ENCODE results near the gene SLC10A3.

Gene SLC10A3

DNA sequence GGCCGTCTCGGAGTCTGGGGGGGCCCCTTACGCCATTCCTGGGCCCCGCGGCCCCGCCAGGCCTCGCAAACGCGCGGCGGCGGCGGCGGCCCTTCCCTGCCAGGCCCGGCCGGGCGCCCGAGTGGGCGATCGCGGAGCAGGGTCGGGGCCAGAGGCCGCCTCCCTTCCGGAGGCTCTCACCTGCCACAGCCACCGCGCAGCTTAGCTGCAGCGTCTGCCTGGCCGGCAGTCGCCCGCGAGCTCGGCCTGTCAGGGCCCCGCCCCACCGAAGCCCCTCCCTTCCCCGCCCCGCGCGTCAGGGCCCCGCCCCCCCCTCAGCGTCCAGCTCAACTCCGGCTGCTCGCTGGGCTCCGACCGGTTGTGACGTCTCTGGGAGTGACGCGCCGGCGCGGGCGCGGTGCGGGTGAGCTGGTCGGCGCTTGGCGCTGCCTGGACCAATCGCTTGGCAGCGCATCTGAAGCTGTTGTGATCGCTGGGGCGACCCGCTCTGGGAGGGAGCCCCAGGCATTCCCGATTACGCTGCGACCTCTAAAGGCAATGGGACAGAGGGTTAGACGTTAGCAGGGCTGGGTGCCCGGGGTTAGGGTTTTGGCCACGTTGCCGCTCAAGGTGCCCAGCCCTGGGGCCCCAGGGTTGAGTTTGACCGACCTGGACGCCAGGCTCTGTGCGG lies at the start of gene SLC10A3:
TSS of gene SLC10A3 (minus strand) at position 216 of the 670 bp plus-strand sequence. CDS start 1,689 bp downstream, outside the sequence.
- TF ChIP-seq, protein P1, sequence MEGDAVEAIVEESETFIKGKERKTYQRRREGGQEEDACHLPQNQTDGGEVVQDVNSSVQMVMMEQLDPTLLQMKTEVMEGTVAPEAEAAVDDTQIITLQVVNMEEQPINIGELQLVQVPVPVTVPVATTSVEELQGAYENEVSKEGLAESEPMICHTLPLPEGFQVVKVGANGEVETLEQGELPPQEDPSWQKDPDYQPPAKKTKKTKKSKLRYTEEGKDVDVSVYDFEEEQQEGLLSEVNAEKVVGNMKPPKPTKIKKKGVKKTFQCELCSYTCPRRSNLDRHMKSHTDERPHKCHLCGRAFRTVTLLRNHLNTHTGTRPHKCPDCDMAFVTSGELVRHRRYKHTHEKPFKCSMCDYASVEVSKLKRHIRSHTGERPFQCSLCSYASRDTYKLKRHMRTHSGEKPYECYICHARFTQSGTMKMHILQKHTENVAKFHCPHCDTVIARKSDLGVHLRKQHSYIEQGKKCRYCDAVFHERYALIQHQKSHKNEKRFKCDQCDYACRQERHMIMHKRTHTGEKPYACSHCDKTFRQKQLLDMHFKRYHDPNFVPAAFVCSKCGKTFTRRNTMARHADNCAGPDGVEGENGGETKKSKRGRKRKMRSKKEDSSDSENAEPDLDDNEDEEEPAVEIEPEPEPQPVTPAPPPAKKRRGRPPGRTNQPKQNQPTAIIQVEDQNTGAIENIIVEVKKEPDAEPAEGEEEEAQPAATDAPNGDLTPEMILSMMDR (IDR thresholded peaks at IDR 0.05; ENCODE audit: insufficient read depth, low read length, missing control alignments) = no peak
- H3K4me3 ChIP-seq (ENCODE audit: low read depth, low read length) = peak within 1 kb of the TSS; percentile 68
- ChIA-PET POLR2A (interaction anchor here (0.6 to 1.3 kb wide), 11 partner anchors 9 to 93 kb away, joined by 3 to 7 read pairs (median 4); partner anchors contain the start of genes FAM3A and RPL10), CTCF (interaction anchor here (1.4 to 1.5 kb wide), 2 partner anchors 37 to 45 kb away, joined by 3 to 5 read pairs; no protein-coding TSS in a partner anchor)
- no peak for DNase-seq (ENCODE audit: low read depth, low spot score)

DNA sequence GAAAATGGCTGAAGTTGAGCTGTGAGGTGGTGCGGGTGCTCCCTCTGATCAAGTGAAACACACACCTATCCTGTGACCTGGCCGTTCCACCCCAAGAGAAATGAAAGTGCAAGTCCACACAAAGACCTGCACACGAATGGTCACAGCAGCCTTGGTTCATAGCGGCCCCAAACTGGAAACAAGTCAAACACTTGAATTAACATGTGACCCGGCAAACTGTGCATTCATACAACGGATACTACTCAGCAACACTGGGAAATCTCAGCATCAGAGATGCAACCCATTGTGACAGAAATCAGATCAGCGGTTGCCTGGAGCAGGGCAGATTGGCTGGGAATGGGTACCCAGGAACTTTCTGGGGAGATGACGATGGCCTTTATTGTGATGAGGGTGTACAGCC lies 48.6 kb upstream of the SLC10A3 start:
- DNase-seq (ENCODE audit: low read depth, low spot score) = no peak
- POLR2A ChIA-PET = interaction anchor here (0.6 kb wide), 1 partner anchor 48 kb away, joined by 3 read pairs; the partner anchor contains the start of gene SLC10A3
- TF ChIP-seq, protein P1 (IDR thresholded peaks at IDR 0.05; ENCODE audit: insufficient read depth, low read length, missing control alignments) = no peak
- CTCF ChIA-PET = interaction anchor here (1.5 kb wide), 1 partner anchor 12 kb away, joined by 4 read pairs; no protein-coding TSS in a partner anchor
- H3K4me3 ChIP-seq (ENCODE audit: low read depth, low read length) = no peak overlapping the region

DNA sequence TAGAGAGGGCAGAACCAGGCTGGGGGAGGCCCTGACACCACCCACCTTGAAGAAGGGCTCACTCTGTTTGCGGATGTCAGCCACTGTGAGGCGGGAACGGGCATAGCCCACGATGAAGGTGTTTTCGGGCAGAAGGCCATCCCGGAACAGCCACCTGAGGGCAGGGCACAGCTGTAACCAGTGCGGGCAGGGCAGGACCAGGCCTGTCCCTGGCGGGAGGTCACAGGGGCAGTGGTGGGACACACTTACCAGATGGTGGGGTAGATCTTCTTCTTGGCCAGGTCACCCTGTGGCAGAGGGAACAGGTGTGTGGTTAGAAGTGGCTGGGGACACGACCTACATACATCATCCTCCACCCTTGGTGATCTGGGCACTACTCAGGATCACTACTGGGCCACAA lies 45.5 kb upstream of the SLC10A3 start:
- H3K4me3 ChIP-seq (ENCODE audit: low read depth, low read length) = no peak overlapping the region
- DNase-seq (ENCODE audit: low read depth, low spot score) = no peak
- ChIA-PET POLR2A (no interaction called here), CTCF (interaction anchor here (0.7 to 2.6 kb wide), 8 partner anchors 9 to 137 kb away, joined by 3 to 15 read pairs (median 4); partner anchors contain the start of genes ATP6AP1 and RPL10)
- TF ChIP-seq, protein P1 (IDR thresholded peaks at IDR 0.05; ENCODE audit: insufficient read depth, low read length, missing control alignments) = no peak

DNA sequence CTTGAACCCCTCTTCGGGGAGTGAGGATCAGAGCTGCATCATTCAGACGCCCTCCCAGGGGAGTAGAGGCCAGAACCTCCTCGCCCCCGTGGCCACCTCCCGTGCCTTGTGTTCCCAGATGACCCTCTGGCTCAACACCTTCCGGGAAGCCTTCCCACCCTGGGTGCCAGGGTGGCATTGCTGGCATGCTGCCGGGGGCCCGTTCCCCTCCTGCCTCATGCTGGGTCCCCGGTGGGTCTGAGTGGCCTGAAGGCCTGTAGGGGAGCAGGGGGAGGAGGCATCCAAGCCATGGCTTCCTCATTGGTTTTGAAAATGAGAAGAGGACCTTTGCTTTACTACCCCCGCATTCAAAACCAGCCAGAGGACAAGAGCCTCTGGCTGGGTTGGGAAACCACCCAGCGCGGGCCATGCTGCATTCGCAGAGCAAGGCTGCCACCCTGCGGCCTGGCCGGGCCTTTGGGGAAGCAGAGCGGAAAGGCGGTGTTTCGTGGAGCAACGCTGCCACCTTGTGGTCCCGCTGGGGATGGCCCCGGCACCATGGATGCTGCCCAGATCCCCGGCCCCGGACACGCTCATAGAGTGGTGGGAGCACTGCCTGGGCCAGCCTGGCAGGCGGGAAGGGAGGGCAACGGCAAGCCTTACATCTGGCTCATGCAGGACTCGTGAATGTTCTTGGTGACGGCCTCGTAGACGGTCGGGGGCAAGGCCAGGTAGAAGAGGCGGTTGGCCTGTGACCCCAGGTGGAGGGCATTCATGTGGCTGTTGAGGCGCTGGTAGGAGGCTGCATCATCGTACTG lies 44.3 kb upstream of the SLC10A3 start:
- H3K4me3 ChIP-seq (ENCODE audit: low read depth, low read length) = no peak overlapping the region
- ChIA-PET CTCF (interaction anchor here (0.8 to 2.6 kb wide), 7 partner anchors 9 to 226 kb away, joined by 3 to 12 read pairs (median 4); partner anchors contain the start of gene RPL10), POLR2A (no interaction called here)
- DNase-seq (ENCODE audit: low read depth, low spot score) = no peak
- TF ChIP-seq, protein P1 (IDR thresholded peaks at IDR 0.05; ENCODE audit: insufficient read depth, low read length, missing control alignments) = peak; percentile 94

DNA sequence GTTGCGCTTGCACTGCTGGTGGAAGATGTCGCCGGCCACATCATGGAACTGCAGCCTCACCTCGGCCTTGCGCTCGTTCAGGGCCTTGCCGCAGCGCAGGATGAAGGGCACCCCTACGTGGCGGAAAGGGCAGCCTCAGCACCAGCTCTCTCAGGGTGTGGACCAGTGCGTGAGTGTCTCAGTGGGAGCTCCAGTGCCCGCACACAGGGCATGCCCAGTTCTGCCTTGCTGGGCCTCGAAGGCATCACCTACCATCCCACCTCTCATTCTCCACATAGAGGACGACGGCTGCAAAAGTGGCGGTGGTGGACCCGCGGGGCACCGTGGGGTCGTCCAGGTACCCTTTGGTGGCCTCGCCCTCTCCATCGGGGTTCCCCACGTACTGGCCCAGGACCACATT lies 42.3 kb upstream of the SLC10A3 start:
- POLR2A ChIA-PET = interaction anchor here (1.4 kb wide), 1 partner anchor 133 kb away, joined by 5 read pairs; no protein-coding TSS in a partner anchor
- CTCF ChIA-PET = interaction anchor here (0.6 to 1.6 kb wide), 6 partner anchors 9 to 224 kb away, joined by 3 to 4 read pairs (median 3); partner anchors contain the start of gene RPL10
- TF ChIP-seq, protein P1 (IDR thresholded peaks at IDR 0.05; ENCODE audit: insufficient read depth, low read length, missing control alignments) = no peak

More for the DNA sequence above, 42.3 kb upstream of the SLC10A3 start:
- no peak overlapping the region for H3K4me3 ChIP-seq (ENCODE audit: low read depth, low read length)
- DNase-seq (ENCODE audit: low read depth, low spot score) = no peak

All from AG04449 (cell line).